ENCODE data around the gene TBC1D17. TPM values are rescaled to one million over a fixed set of nuclear protein-coding genes. Genes with fewer than 3 reads are reported as not detected.

The TBC1D17 gene
- total and polyA plus RNA-seq, 2 of the 13 experiments (the other 11 are each of a cell fraction or from before 2014, with no cell fraction given), result 9.7 to 16.9 TPM

DNA sequence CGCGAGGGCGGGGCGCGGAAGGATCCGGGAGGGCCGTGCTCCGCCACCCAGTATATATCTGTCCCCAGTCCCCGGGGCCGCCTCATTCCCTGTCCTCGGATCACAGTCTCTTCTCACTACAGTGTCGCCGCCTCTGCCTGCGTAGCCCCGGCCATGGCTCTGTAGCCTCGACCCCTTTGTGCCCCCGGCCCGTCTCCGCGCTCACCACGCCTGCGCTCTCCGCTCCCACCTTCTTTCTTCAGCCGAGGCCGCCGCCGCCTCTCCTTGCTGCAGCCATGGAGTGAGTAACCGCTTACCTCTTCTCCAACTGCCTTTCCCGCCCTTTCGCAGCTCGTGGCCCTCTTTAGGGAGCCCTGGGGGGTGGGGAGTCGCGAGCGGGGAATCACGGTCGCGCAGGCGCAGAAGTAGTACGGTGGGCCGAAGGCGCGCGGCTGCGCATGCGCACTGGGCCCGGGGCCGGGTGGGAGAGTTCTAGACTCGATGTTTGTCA lies 51.7 kb downstream of the TBC1D17 start, which contains the start of the genes ATF5 and NUP62 (continued):
- peak; percentile 91; the same call in 1 of the 2 replicates for TF ChIP-seq ZNF33A (CRISPR knock-in tag; IDR thresholded peaks at IDR 0.05; ENCODE audit: borderline replicate concordance)
- TF ChIP-seq ZNF337 (CRISPR knock-in tag; IDR thresholded peaks at IDR 0.05; ENCODE audit: borderline replicate concordance, low read depth), result peak; percentile 40; the same call in 1 of the 2 replicates
- no peak for TF ChIP-seq HMG20A (CRISPR knock-in tag; IDR thresholded peaks at IDR 0.05; ENCODE audit: borderline replicate concordance)
- TF ChIP-seq, protein P1, sequence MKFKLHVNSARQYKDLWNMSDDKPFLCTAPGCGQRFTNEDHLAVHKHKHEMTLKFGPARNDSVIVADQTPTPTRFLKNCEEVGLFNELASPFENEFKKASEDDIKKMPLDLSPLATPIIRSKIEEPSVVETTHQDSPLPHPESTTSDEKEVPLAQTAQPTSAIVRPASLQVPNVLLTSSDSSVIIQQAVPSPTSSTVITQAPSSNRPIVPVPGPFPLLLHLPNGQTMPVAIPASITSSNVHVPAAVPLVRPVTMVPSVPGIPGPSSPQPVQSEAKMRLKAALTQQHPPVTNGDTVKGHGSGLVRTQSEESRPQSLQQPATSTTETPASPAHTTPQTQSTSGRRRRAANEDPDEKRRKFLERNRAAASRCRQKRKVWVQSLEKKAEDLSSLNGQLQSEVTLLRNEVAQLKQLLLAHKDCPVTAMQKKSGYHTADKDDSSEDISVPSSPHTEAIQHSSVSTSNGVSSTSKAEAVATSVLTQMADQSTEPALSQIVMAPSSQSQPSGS (CRISPR knock-in tag; IDR thresholded peaks at IDR 0.05), result 0 out of 2 replicates have a peak, but pooled peaks have one; percentile 23
- no peak for TF ChIP-seq MLLT10 (CRISPR knock-in tag; IDR thresholded peaks at IDR 0.05)
- TF ChIP-seq TEF (CRISPR knock-in tag; IDR thresholded peaks at IDR 0.05), result no peak
- TF ChIP-seq AHDC1 (CRISPR knock-in tag; IDR thresholded peaks at IDR 0.05; ENCODE audit: borderline replicate concordance), result peak; percentile 63
- TF ChIP-seq, protein P2, sequence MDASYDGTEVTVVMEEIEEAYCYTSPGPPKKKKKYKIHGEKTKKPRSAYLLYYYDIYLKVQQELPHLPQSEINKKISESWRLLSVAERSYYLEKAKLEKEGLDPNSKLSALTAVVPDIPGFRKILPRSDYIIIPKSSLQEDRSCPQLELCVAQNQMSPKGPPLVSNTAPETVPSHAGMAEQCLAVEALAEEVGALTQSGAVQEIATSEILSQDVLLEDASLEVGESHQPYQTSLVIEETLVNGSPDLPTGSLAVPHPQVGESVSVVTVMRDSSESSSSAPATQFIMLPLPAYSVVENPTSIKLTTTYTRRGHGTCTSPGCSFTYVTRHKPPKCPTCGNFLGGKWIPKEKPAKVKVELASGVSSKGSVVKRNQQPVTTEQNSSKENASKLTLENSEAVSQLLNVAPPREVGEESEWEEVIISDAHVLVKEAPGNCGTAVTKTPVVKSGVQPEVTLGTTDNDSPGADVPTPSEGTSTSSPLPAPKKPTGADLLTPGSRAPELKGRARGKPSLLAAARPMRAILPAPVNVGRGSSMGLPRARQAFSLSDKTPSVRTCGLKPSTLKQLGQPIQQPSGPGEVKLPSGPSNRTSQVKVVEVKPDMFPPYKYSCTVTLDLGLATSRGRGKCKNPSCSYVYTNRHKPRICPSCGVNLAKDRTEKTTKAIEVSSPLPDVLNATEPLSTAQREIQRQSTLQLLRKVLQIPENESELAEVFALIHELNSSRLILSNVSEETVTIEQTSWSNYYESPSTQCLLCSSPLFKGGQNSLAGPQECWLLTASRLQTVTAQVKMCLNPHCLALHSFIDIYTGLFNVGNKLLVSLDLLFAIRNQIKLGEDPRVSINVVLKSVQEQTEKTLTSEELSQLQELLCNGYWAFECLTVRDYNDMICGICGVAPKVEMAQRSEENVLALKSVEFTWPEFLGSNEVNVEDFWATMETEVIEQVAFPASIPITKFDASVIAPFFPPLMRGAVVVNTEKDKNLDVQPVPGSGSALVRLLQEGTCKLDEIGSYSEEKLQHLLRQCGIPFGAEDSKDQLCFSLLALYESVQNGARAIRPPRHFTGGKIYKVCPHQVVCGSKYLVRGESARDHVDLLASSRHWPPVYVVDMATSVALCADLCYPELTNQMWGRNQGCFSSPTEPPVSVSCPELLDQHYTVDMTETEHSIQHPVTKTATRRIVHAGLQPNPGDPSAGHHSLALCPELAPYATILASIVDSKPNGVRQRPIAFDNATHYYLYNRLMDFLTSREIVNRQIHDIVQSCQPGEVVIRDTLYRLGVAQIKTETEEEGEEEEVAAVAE (CRISPR knock-in tag; IDR thresholded peaks at IDR 0.05; ENCODE audit: borderline replicate concordance), result no peak
- 0 out of 2 replicates have a peak, but pooled peaks have one; percentile 21 for TF ChIP-seq ZNF576 (CRISPR knock-in tag; IDR thresholded peaks at IDR 0.05)
- no peak; the same call in 1 of the 2 replicates for TF ChIP-seq ETV5 (CRISPR knock-in tag; IDR thresholded peaks at IDR 0.05; ENCODE audit: borderline replicate concordance)
- TF ChIP-seq CBX2 (IDR thresholded peaks at IDR 0.05; ENCODE audit: low read depth, low read length), result no peak
- TF ChIP-seq CBX2 (CRISPR knock-in tag; IDR thresholded peaks at IDR 0.05; ENCODE audit: low read depth), result no peak
- 0 out of 2 replicates have a peak, but pooled peaks have one; percentile 45 for TF ChIP-seq ZNF614 (CRISPR knock-in tag; IDR thresholded peaks at IDR 0.05; ENCODE audit: borderline replicate concordance)
- TF ChIP-seq, protein P3, sequence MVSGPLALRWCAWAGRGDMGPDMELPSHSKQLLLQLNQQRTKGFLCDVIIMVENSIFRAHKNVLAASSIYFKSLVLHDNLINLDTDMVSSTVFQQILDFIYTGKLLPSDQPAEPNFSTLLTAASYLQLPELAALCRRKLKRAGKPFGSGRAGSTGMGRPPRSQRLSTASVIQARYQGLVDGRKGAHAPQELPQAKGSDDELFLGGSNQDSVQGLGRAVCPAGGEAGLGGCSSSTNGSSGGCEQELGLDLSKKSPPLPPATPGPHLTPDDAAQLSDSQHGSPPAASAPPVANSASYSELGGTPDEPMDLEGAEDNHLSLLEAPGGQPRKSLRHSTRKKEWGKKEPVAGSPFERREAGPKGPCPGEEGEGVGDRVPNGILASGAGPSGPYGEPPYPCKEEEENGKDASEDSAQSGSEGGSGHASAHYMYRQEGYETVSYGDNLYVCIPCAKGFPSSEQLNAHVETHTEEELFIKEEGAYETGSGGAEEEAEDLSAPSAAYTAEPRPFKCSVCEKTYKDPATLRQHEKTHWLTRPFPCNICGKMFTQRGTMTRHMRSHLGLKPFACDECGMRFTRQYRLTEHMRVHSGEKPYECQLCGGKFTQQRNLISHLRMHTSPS (CRISPR knock-in tag; IDR thresholded peaks at IDR 0.05; ENCODE audit: low read depth), result no peak
